K562 (cell line): ENCODE data around the gene B4GALT7. TPM values are rescaled to one million over a fixed set of nuclear protein-coding genes. Genes with fewer than 3 reads are reported as not detected.

ENCODE experiments used
- ARID4B ChIP-seq: sonication (generic); formaldehyde crosslinking; IDR thresholded peaks from 2 replicates; pipeline ENCODE4 v1.8.0; 2022; ENCODE audit warnings: mild to moderate bottlenecking, missing genetic modification reagents
- polyA plus RNA-seq, 8 experiments: library from polyadenylated mRNA; depleted of rRNA in 4 of 8; stranded (reverse) in 5 of 8; unstranded in 3 of 8; fragments of >200 nt; fragmentation: Nextera tagmentation in 2 of 8; fragmentation: Illumina TruSeq in 1 of 8; extraction: Ambion mirVana in 2 of 8; extraction: Trizol in 1 of 8; gene quantifications; 2 replicates each; pipeline versions ENCODE4 v1.2.1 to v1.2.3, GENCODE V29; 2011 to 2014; ENCODE audit warnings: inconsistent platforms in 1 of 8, missing spikeins in 1 of 8
- total RNA-seq, 7 experiments: library from RNA; depleted of rRNA in 6 of 7; stranded (reverse); fragments of >200 nt in 6 of 7; fragmentation: Illumina TruSeq in 2 of 7; extraction: Trizol in 2 of 7; gene quantifications; 2 replicates each; pipeline versions ENCODE4 v1.2.1 to v1.2.3, GENCODE V29; 2011 to 2021; ENCODE audit warnings: low replicate concordance in 1 of 7

B4GALT7 gene
- total and polyA plus RNA-seq, 9 of the 15 experiments (the other 6 are each of a cell fraction or from before 2014, with no cell fraction given), result 0.34 to 17.7 (median 9.1) TPM

GRCh38 chr5:177608243-177609075, 8.5 kb downstream of the B4GALT7 start (continued):
- TF ChIP-seq ARID4B (CRISPR knock-in tag), result no peak
